HCT116 (cell line): ENCODE measurements around the gene CAMKK1. TPM values are rescaled to one million over a fixed set of nuclear protein-coding genes. Genes with fewer than 3 reads are reported as not detected.

Source experiments
- ATAC-seq: fragments of 200-7000 bp; cut with Tn5 transposase; 2 replicates; pipeline ENCODE4 v1.9.1; 2020; ENCODE audit warnings: mild to moderate bottlenecking, moderate library complexity
- BruUV-seq: library from RNA; stranded (reverse); fragments of 400-500 nt; replicated peaks from 2 replicates; lab custom pipeline; 2021; lab: Mats Ljungman, UMichigan
- CTCF ChIA-PET: fragments of 300-600 bp; sonication (Branson Sonifier 250); formaldehyde crosslinking; loops from one replicate; lab custom pipeline; 2021; ENCODE audit warnings: antibody characterized with exemption; lab: Charles Lee
- POLR2A ChIA-PET: fragments of 300-600, 350-600 bp; sonication (Branson Sonifier 250); formaldehyde crosslinking; loops from one replicate; lab custom pipeline; 2021; ENCODE audit warnings: antibody characterized with exemption; lab: Charles Lee
- RAD21 ChIA-PET, 2 experiments: fragments of 300-600 bp; sonication (Branson Sonifier 250); formaldehyde crosslinking; loops; one replicate each; lab custom pipeline; 2023; ENCODE audit warnings: low total read pairs in 2 of 2; ENCODE audit not compliant: uncharacterized antibody in 2 of 2, unreplicated experiment in 2 of 2, low non-redundant PET in 1 of 2; lab: Charles Lee
- DNase-seq: peaks from one replicate; pipeline ENCODE4 v3.0.0-alpha.2; 2010; ENCODE audit warnings: low read depth, low spot score
- H2AFZ ChIP-seq: fragments of 200-600 bp; shearing (Covaris generic), sonication (generic); 2 replicates; pipeline ENCODE4 v1.6.1; 2017; ENCODE audit warnings: low read depth, mixed run types, mixed read lengths, antibody characterized with exemption, low read length; ENCODE audit not compliant: poor library complexity, severe bottlenecking
- H3K27ac ChIP-seq: 2 replicates; pipeline ENCODE4 v1.5.1; 2012; ENCODE audit warnings: low read depth, low read length
- H3K27me3 ChIP-seq: fragments of 200-600 bp; sonication (generic); 2 replicates; pipeline ENCODE4 v1.6.1; 2016; ENCODE audit warnings: mixed run types, low read length, mixed read lengths; ENCODE audit not compliant: insufficient read depth
- H3K36me3 ChIP-seq, 2 experiments: fragments of 200-500 bp in 1 of 2; fragments of 200-600 bp in 1 of 2; sonication (Bioruptor generic) in 1 of 2; sonication (generic) in 1 of 2; 2 replicates each; pipeline versions ENCODE4 v1.5.1 to v1.6.1; 2014 to 2016; ENCODE audit warnings: low read length in 2 of 2, inconsistent platforms in 1 of 2, mixed read lengths in 1 of 2, mixed run types in 1 of 2; ENCODE audit not compliant: insufficient read depth in 2 of 2, control insufficient read depth in 1 of 2
- H3K4me1 ChIP-seq, 2 experiments: fragments of 200-600 bp in 1 of 2; sonication (generic) in 1 of 2; 2 replicates each; pipeline versions ENCODE4 v1.5.1 to v1.6.1; 2012 to 2017; ENCODE audit warnings: low read length in 2 of 2, inconsistent platforms in 1 of 2, mild to moderate bottlenecking in 1 of 2, mixed read lengths in 1 of 2, mixed run types in 1 of 2, moderate library complexity in 1 of 2; ENCODE audit not compliant: insufficient read depth in 2 of 2, control insufficient read depth in 1 of 2
- H3K4me2 ChIP-seq: fragments of 200-600 bp; sonication (generic); 2 replicates; pipeline ENCODE4 v1.6.1; 2017; ENCODE audit warnings: mixed run types, low read length, mixed read lengths
- H3K4me3 ChIP-seq, 2 experiments: fragments of 200-600 bp in 1 of 2; sonication (generic) in 1 of 2; replicated peaks in 1 of 2; 2 replicates each; pipeline ENCODE4 v1.5.1; 2011 to 2016; ENCODE audit warnings: low read length in 2 of 2, control low read depth in 1 of 2, low read depth in 1 of 2, mild to moderate bottlenecking in 1 of 2, mixed read lengths in 1 of 2, mixed run types in 1 of 2
- H3K79me2 ChIP-seq: fragments of 200-600 bp; sonication (generic); 2 replicates; pipeline ENCODE4 v1.6.1; 2017; ENCODE audit warnings: mild to moderate bottlenecking, mixed run types, low read length, moderate library complexity, mixed read lengths; ENCODE audit not compliant: insufficient read depth
- H3K9ac ChIP-seq: fragments of 200-600 bp; sonication (generic); 2 replicates; pipeline ENCODE4 v1.6.1; 2016; ENCODE audit warnings: low read length, mixed read lengths
- H3K9me2 ChIP-seq: fragments of 200-600 bp; sonication (generic), shearing (Covaris generic); 2 replicates; pipeline ENCODE4 v1.6.1; 2017; ENCODE audit warnings: mixed run types, mild to moderate bottlenecking, moderate library complexity; ENCODE audit not compliant: insufficient read depth
- H3K9me3 ChIP-seq, 2 experiments: fragments of 200-500 bp in 1 of 2; fragments of 200-600 bp in 1 of 2; sonication (Bioruptor generic) in 1 of 2; sonication (generic) in 1 of 2; 2 replicates each; pipeline ENCODE4 v1.6.1; 2014 to 2017; ENCODE audit warnings: low read length in 2 of 2, mixed read lengths in 2 of 2, inconsistent platforms in 1 of 2, low read depth in 1 of 2, mild to moderate bottlenecking in 1 of 2, mixed run types in 1 of 2, moderate library complexity in 1 of 2; ENCODE audit not compliant: control insufficient read depth in 1 of 2, insufficient read depth in 1 of 2
- H4K20me1 ChIP-seq: fragments of 200-600 bp; sonication (generic), shearing (Covaris generic); 2 replicates; pipeline ENCODE4 v1.6.1; 2017; ENCODE audit warnings: mixed run types, mild to moderate bottlenecking, moderate library complexity; ENCODE audit not compliant: insufficient read depth
- CBX3 ChIP-seq: IDR thresholded peaks from 2 replicates; pipeline ENCODE4 v1.6.1; 2012; ENCODE audit warnings: low read depth
- CEBPB ChIP-seq: IDR thresholded peaks from 2 replicates; pipeline ENCODE4 v1.6.1; 2012; ENCODE audit warnings: low read depth
- EGR1 ChIP-seq: IDR thresholded peaks from 2 replicates; pipeline ENCODE4 v1.6.1; 2012; ENCODE audit warnings: low read depth
- ELF1 ChIP-seq: IDR thresholded peaks from 2 replicates; pipeline ENCODE4 v1.6.1; 2012; ENCODE audit warnings: low read depth, borderline replicate concordance
- EZH2 ChIP-seq: fragments of 200-600 bp; sonication (generic); IDR thresholded peaks from 2 replicates; pipeline ENCODE4 v1.6.1; 2017; ENCODE audit warnings: antibody characterized with exemption, mixed run types
- EZH2phosphoT487 ChIP-seq: fragments of 200-600 bp; IDR thresholded peaks from 2 replicates; pipeline ENCODE4 v1.6.1; 2018; ENCODE audit warnings: antibody characterized with exemption, borderline replicate concordance
- JUND ChIP-seq: IDR thresholded peaks from 2 replicates; pipeline ENCODE4 v1.6.1; 2012
- POLR2A ChIP-seq: IDR thresholded peaks from 2 replicates; pipeline ENCODE4 v1.7.0; 2011; ENCODE audit warnings: borderline replicate concordance; ENCODE audit not compliant: insufficient read depth, insufficient read length; ENCODE audit errors: extremely low read depth
- POLR2AphosphoS5 ChIP-seq: IDR thresholded peaks from 2 replicates; pipeline ENCODE4 v1.6.1; 2011; ENCODE audit warnings: mild to moderate bottlenecking, low read depth, low read length, moderate library complexity
- RAD21 ChIP-seq: IDR thresholded peaks from 2 replicates; pipeline ENCODE4 v1.6.1; 2012; ENCODE audit warnings: low read depth, mild to moderate bottlenecking
- SIN3A ChIP-seq: IDR thresholded peaks from 2 replicates; pipeline ENCODE4 v1.6.1; 2012; ENCODE audit warnings: low read depth
- SP1 ChIP-seq: IDR thresholded peaks from 2 replicates; pipeline ENCODE4 v1.6.1; 2012; ENCODE audit warnings: low read depth
- SRF ChIP-seq: IDR thresholded peaks from 2 replicates; pipeline ENCODE4 v1.6.1; 2012; ENCODE audit warnings: low read depth
- TCF7L2 ChIP-seq: IDR thresholded peaks from 2 replicates; pipeline ENCODE4 v1.7.0; 2011; ENCODE audit warnings: borderline replicate concordance, inconsistent platforms; ENCODE audit not compliant: insufficient read depth, insufficient read length; ENCODE audit errors: extremely low read depth
- ZFX ChIP-seq: fragments of 450-650 bp; IDR thresholded peaks from 2 replicates; pipeline ENCODE4 v1.6.1; 2017
- ZNF274 ChIP-seq: fragments of 200-500 bp; sonication (Bioruptor generic); IDR thresholded peaks from 2 replicates; pipeline ENCODE4 v1.6.1; 2014; ENCODE audit warnings: mild to moderate bottlenecking, low read depth, low read length, inconsistent platforms
- intact Hi-C: fragments of 100-400 bp; cut with micrococcal nuclease; formaldehyde crosslinking; loops from 2 replicates; pipeline ENCODE4 v1.10.0; 2022
- total RNA-seq: library from RNA; stranded (reverse); gene quantifications from one replicate; pipeline ENCODE4 v1.2.1, GENCODE V29; 2021; ENCODE audit not compliant: unreplicated experiment
- TF ChIP-seq, protein P1 (sequence below), 3 experiments: fragments of 200-600 bp in 1 of 3; sonication (generic) in 1 of 3; IDR thresholded peaks in 2 of 3; conservative IDR thresholded peaks in 1 of 3; 2 replicates each; pipeline ENCODE4 v1.5.1; 2012 to 2017; ENCODE audit warnings: low read depth in 2 of 3, low read length in 2 of 3, antibody characterized with exemption in 1 of 3, borderline replicate concordance in 1 of 3, control low read depth in 1 of 3, mild to moderate bottlenecking in 1 of 3, mixed read lengths in 1 of 3, mixed run types in 1 of 3, moderate library complexity in 1 of 3; ENCODE audit not compliant: insufficient read depth in 1 of 3
- TF ChIP-seq, protein P2 (sequence below): IDR thresholded peaks from 2 replicates; pipeline ENCODE4 v1.6.1; 2012
- TF ChIP-seq, protein P3 (sequence below): IDR thresholded peaks from 2 replicates; pipeline ENCODE4 v1.6.1; 2011; ENCODE audit warnings: mild to moderate bottlenecking, low read length, moderate library complexity; ENCODE audit not compliant: insufficient replicate concordance; ENCODE audit errors: extremely low read depth
- TF ChIP-seq, protein P4 (sequence below): IDR thresholded peaks from 2 replicates; pipeline ENCODE4 v1.6.1; 2012

Gene CAMKK1
- total RNA-seq, 1 experiment from 2014 or later = 10.6 TPM

DNA sequence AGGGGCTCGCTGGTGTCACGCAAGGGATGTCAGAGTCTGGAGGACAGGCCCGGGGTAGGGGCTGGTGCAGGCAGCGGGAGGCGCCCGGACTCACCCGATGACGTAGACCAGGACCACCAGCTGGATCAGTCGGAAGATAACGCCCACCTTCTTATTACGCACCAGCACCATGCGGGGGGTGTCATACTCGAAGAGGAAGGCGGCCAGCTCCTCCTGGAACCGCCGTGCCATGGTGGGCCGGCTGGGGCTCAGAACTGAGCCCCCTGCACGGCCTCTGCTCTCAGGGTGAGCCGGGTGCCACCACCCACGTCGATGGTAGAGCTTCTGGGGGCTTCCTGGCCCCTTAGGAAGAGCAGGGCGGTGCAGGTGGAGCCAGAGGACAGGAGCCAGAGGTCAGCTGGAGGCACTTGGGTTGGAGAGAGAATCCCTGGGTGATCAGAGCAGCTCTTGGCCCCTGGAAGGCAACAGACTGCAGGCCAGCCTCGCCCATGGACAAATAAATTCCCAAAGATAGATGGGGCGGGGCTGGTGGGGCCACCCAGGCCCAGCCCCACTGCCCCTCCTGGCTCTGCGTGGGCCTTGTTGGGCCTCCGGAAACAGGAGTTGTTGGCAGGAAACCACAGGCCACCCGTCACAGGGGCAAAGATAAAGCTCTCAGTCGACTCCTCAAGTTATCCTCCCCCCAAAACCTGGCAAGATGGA, 23.3 kb upstream of the CAMKK1 start, which contains the start of gene P2RX1:
Gene P2RX1, minus strand, starts transcription at position 471 of the 702 bp plus-strand sequence. Its CDS starts 240 bp downstream, at position 231.
- H3K36me3 ChIP-seq = no peaks in the 10 kb centered on the region
- no peaks in the 10 kb centered on the region for H3K27me3 ChIP-seq
- H3K9me2 ChIP-seq = no peaks in the 10 kb centered on the region
- no peaks in the 10 kb centered on the region for H3K79me2 ChIP-seq
- peaks cover 0 to 8% of the 10 kb centered on the region in 2 experiments; a peak in 2 of 4 replicates for H3K4me1 ChIP-seq
- intact Hi-C loops = loop anchor here (2.0 kb wide), 1 partner anchor 87 kb away; no protein-coding TSS in a partner anchor
- H3K4me3 ChIP-seq = no peak within 1 kb of the TSS
- ATAC-seq (no peak), DNase-seq (no peak)
- RAD21 ChIA-PET = no interaction called here
- no peak within 1 kb of the TSS for H3K27ac ChIP-seq
- TF ChIP-seq ELF1 (no peak), SIN3A (no peak), EGR1 (no peak), ZFX (no peak), POLR2AphosphoS5 (no peak), CBX3 (no peak), RAD21 (no peak), ZNF274 (no peak), JUND (no peak), EZH2 (no peak), SRF (no peak), SP1 (no peak), TCF7L2 (no peak), EZH2phosphoT487 (no peak), CEBPB (no peak), POLR2A (no peak)
- TF ChIP-seq, protein P1, sequence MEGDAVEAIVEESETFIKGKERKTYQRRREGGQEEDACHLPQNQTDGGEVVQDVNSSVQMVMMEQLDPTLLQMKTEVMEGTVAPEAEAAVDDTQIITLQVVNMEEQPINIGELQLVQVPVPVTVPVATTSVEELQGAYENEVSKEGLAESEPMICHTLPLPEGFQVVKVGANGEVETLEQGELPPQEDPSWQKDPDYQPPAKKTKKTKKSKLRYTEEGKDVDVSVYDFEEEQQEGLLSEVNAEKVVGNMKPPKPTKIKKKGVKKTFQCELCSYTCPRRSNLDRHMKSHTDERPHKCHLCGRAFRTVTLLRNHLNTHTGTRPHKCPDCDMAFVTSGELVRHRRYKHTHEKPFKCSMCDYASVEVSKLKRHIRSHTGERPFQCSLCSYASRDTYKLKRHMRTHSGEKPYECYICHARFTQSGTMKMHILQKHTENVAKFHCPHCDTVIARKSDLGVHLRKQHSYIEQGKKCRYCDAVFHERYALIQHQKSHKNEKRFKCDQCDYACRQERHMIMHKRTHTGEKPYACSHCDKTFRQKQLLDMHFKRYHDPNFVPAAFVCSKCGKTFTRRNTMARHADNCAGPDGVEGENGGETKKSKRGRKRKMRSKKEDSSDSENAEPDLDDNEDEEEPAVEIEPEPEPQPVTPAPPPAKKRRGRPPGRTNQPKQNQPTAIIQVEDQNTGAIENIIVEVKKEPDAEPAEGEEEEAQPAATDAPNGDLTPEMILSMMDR (IDR thresholded peaks at IDR 0.05 in 2 of 3, conservative IDR thresholded peaks at IDR 0.05 in 1 of 3; ENCODE audit: borderline replicate concordance in 1 of 3, insufficient read depth in 1 of 3, low read depth in 2 of 3, low read length in 2 of 3) = no peak
- TF ChIP-seq, protein P2, sequence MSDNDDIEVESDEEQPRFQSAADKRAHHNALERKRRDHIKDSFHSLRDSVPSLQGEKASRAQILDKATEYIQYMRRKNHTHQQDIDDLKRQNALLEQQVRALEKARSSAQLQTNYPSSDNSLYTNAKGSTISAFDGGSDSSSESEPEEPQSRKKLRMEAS = no peak
- TF ChIP-seq, protein P3, sequence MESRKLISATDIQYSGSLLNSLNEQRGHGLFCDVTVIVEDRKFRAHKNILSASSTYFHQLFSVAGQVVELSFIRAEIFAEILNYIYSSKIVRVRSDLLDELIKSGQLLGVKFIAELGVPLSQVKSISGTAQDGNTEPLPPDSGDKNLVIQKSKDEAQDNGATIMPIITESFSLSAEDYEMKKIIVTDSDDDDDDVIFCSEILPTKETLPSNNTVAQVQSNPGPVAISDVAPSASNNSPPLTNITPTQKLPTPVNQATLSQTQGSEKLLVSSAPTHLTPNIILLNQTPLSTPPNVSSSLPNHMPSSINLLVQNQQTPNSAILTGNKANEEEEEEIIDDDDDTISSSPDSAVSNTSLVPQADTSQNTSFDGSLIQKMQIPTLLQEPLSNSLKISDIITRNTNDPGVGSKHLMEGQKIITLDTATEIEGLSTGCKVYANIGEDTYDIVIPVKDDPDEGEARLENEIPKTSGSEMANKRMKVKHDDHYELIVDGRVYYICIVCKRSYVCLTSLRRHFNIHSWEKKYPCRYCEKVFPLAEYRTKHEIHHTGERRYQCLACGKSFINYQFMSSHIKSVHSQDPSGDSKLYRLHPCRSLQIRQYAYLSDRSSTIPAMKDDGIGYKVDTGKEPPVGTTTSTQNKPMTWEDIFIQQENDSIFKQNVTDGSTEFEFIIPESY = no peak
- TF ChIP-seq, protein P4, sequence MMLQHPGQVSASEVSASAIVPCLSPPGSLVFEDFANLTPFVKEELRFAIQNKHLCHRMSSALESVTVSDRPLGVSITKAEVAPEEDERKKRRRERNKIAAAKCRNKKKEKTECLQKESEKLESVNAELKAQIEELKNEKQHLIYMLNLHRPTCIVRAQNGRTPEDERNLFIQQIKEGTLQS = no peak
- CTCF ChIA-PET = interaction anchor here (1.0 kb wide), 1 partner anchor 178 kb away, joined by 3 read pairs; no protein-coding TSS in a partner anchor
- H3K9ac ChIP-seq = no peak within 1 kb of the TSS
- H3K9me3 ChIP-seq = no peaks in the 10 kb centered on the region
- H3K4me2 ChIP-seq = no peak within 1 kb of the TSS
- H2AFZ ChIP-seq = no peak within 1 kb of the TSS
- POLR2A ChIA-PET = no interaction called here
- BruUV-seq = no TSS peak
- H4K20me1 ChIP-seq = no peaks in the 10 kb centered on the region
